GM10266 (cell line): Measurements from ENCODE around the gene DAPP1.
"Not testable (repeated sequence)": the region's sequence is repeated elsewhere in the genome, so short reads cannot be mapped to it uniquely, and the experiment has no call there.

ENCODE experiments used
- DNase-seq: peaks from one replicate; pipeline ENCODE4 v3.0.0; 2012; ENCODE audit errors: extremely low spot score
- CTCF ChIP-seq: IDR thresholded peaks from 2 replicates; pipeline ENCODE4 v1.5.1; 2012; ENCODE audit warnings: mild to moderate bottlenecking, low read depth; ENCODE audit not compliant: control insufficient read depth, insufficient read depth; ENCODE audit errors: missing control alignments

The DAPP1 gene

GRCh38 chr4:99816545-99817308 lies at the start of gene DAPP1:
Gene DAPP1, plus strand, starts transcription at chr4:99816827. Its CDS starts 87 bp downstream, at chr4:99816914.
- no peak for TF ChIP-seq CTCF
- peak; percentile 72 for DNase-seq

- not testable (repeated sequence) for DNase-seq
These were observed 45.8 kb upstream of the DAPP1 start for GRCh38 chr4:99770842-99771241.

GRCh38 chr4:99783940-99784339 lies 32.7 kb upstream of the DAPP1 start:
- no peak for TF ChIP-seq CTCF
- DNase-seq: no peak

GRCh38 chr4:99784842-99785241 lies 31.8 kb upstream of the DAPP1 start:
- no peak for TF ChIP-seq CTCF
- DNase-seq: no peak

GRCh38 chr4:99790796-99791617 lies 25.6 kb upstream of the DAPP1 start:
- TF ChIP-seq CTCF: no peak
- no peak for DNase-seq

GRCh38 chr4:99800332-99801004 lies 16.2 kb upstream of the DAPP1 start:
- TF ChIP-seq CTCF: no peak
- no peak for DNase-seq

- DNase-seq: no peak
- TF ChIP-seq CTCF: no peak
These were observed 15.5 kb upstream of the DAPP1 start for GRCh38 chr4:99801005-99801699.
